Measurements from ENCODE around the gene DAPK1.

DAPK1 gene

GRCh38 chr9:87467187-87467586 is 30.5 kb upstream of the DAPK1 start:
- no peak overlapping the region for H3K27ac ChIP-seq
- TF ChIP-seq ZFX (IDR thresholded peaks at IDR 0.05; ENCODE audit: borderline replicate concordance) (no peak), CTCF (IDR thresholded peaks at IDR 0.05) (no peak)

- no peak for TF ChIP-seq CTCF (IDR thresholded peaks at IDR 0.05)
- H3K27ac ChIP-seq = no peak overlapping the region
These were observed 27.7 kb upstream of the DAPK1 start for GRCh38 chr9:87469793-87470465.

GRCh38 chr9:87471746-87472145 is 25.9 kb upstream of the DAPK1 start:
- TF ChIP-seq ZFX (IDR thresholded peaks at IDR 0.05; ENCODE audit: borderline replicate concordance) = no peak
- no peak for TF ChIP-seq CTCF (IDR thresholded peaks at IDR 0.05)
- no peak overlapping the region for H3K27ac ChIP-seq

GRCh38 chr9:87475463-87475862 is 22.2 kb upstream of the DAPK1 start:
- TF ChIP-seq CTCF (IDR thresholded peaks at IDR 0.05) (no peak), ZFX (IDR thresholded peaks at IDR 0.05; ENCODE audit: borderline replicate concordance) (no peak)
- no peak overlapping the region for H3K27ac ChIP-seq

- H3K27ac ChIP-seq = no peak overlapping the region
These were observed 19.3 kb upstream of the DAPK1 start for GRCh38 chr9:87478226-87478992.

GRCh38 chr9:87479801-87480201 is 17.9 kb upstream of the DAPK1 start:
- H3K27ac ChIP-seq = no peak overlapping the region
- TF ChIP-seq CTCF (IDR thresholded peaks at IDR 0.05) (no peak), ZFX (IDR thresholded peaks at IDR 0.05; ENCODE audit: borderline replicate concordance) (no peak)

More at GRCh38 chr9:87478226-87478992, 19.3 kb upstream of the DAPK1 start:
- TF ChIP-seq ZFX (IDR thresholded peaks at IDR 0.05; ENCODE audit: borderline replicate concordance) (no peak), CTCF (IDR thresholded peaks at IDR 0.05) (no peak)

All from 22Rv1 (cell line).